ENCODE data around the gene NEXMIF.
"Not testable (repeated sequence)": the region's sequence is repeated elsewhere in the genome, so short reads cannot be mapped to it uniquely, and the experiment has no call there.

NEXMIF gene

GRCh38 chrX:74788545-74789086, 136.6 kb downstream of the NEXMIF start:
- DNase-seq = no peak

GRCh38 chrX:74784629-74785028, 140.6 kb downstream of the NEXMIF start:
- no peak for DNase-seq

- no peak for DNase-seq
Measured at GRCh38 chrX:74781507-74782034, 143.7 kb downstream of the NEXMIF start.

- no peak for DNase-seq
Measured at GRCh38 chrX:74779175-74779574, 146.1 kb downstream of the NEXMIF start.

- DNase-seq = no peak
Measured at GRCh38 chrX:74774988-74775387, 150.3 kb downstream of the NEXMIF start.

- DNase-seq = no peak
Measured at GRCh38 chrX:74736450-74736849, 188.8 kb downstream of the NEXMIF start.

- DNase-seq = no peak
Measured at GRCh38 chrX:74705269-74705668, 220.0 kb downstream of the NEXMIF start.

GRCh38 chrX:74701343-74701742, 223.9 kb downstream of the NEXMIF start:
- DNase-seq = not testable (repeated sequence)

- DNase-seq = no peak
Measured at GRCh38 chrX:74684466-74684865, 240.8 kb downstream of the NEXMIF start.

All from stimulated activated CD4-positive, alpha-beta T cell treated with anti-CD3 and anti-CD28 coated beads, Interleukin-15, amount 100 ng/mL, for 24 hours (primary cell).